T-helper 17 cell (primary cell): Measurements from ENCODE around the gene FSTL4. TPM values are rescaled to one million over a fixed set of nuclear protein-coding genes. Genes with fewer than 3 reads are reported as not detected.

Experiments used
- ATAC-seq: fragments of 150-1000 bp; cut with Tn5 transposase; 2 replicates; pipeline ENCODE4 v1.10.0; 2021; ENCODE audit warnings: mild to moderate bottlenecking, moderate library complexity
- DNase-seq, 3 donors: peaks; one replicate each; pipeline versions ENCODE4 v3.0.0 to v3.0.0-alpha.2; 2020 to 2021
- H3K9me3 ChIP-seq: one replicate; pipeline ENCODE4 v1.7.0; 2013; ENCODE audit warnings: low read length, mild to moderate bottlenecking; ENCODE audit not compliant: control insufficient read depth, poor library complexity, severe bottlenecking
- H3K27ac Mint-ChIP-seq: one replicate; pipeline ENCODE4 v1.8.0; 2022; ENCODE audit warnings: mild to moderate bottlenecking, moderate library complexity, mixed read lengths
- H3K27me3 Mint-ChIP-seq: one replicate; pipeline ENCODE4 v1.8.0; 2022; ENCODE audit warnings: mixed read lengths
- H3K36me3 Mint-ChIP-seq: one replicate; pipeline ENCODE4 v1.8.0; 2022; ENCODE audit warnings: low read depth, mixed read lengths
- H3K4me1 Mint-ChIP-seq: one replicate; pipeline ENCODE4 v1.8.0; 2022; ENCODE audit warnings: mild to moderate bottlenecking, mixed read lengths
- H3K4me3 Mint-ChIP-seq: one replicate; pipeline ENCODE4 v1.8.0; 2022; ENCODE audit warnings: mild to moderate bottlenecking, moderate library complexity, mixed read lengths
- total RNA-seq, 4 donors: library from RNA in 2 of 4; stranded (reverse) in 2 of 4; gene quantifications; one replicate each; pipeline ENCODE4 v1.2.3 and lab custom pipeline; 2022 to 2026

The FSTL4 gene
- total RNA-seq, 2 donors from 2014 or later = 0.26 TPM; not detected in 1

DNA sequence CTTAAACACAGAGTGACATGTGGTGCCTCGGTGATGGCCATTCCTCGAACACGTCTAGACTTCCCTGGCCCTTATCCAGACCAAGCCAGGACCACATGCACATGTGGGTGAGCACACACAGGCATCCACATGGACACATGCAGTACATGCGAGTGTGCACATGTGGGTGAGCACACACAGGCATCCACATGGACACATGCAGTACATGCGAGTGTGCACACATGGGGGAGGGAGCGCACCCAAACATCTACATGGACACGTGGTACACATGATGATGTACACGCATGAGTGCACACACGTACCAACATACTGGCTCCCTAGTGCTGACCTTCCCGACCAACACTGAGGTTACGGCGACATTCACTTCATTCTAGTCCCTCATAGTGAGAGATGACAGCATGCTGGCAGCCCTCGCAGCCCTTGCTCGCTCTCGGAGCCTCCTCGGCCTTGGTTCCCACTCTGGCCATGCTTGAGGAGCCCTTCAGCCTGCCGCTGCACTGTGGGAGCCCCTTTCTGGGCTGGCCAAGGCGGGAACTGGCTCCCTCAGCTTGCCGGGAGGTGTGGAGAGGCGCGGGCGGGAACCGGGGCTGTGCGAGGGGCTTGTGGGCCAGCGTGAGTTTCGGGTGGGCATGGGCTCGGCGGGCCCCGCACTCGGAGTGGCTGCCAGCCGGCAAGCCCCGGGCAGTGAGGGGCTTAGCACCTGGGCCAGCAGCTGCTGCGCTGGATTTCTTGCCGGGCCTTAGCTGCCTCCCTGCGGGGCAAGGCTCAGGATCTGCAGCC lies 373.7 kb downstream of the FSTL4 start:
- Mint-ChIP-seq H3K4me1 (peaks cover 9% of the 10 kb centered on the region), H3K27me3 (peaks cover 14% of the 10 kb centered on the region), H3K27ac (no peak overlapping the region), H3K36me3 (no peaks in the 10 kb centered on the region), H3K4me3 (no peak overlapping the region)
- no peaks in the 10 kb centered on the region for H3K9me3 ChIP-seq
- DNase-seq = no peak
- no peak for ATAC-seq

DNA sequence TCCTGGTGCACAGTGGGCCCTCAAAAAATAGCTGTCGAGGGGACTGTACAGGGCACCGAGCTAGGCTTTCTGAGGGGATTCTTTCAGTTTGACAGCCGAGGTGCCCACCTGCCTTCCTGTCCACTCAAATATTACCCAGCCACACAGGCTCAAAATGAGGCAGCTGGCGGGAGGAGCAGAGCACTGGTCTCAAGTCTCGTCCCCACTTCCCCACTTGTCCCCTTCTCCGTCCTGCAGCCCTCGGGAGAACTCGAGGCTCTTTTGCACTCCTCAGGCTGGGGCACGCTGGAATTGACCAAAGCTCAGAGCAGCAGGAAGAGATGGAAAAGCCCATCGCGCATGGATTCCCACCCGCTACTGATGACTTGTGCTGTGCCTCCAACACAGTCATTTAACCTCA lies 375.4 kb downstream of the FSTL4 start:
- ATAC-seq = no peak
- no peak overlapping the region for H3K4me3 Mint-ChIP-seq
- H3K36me3 Mint-ChIP-seq = no peaks in the 10 kb centered on the region
- DNase-seq = no peak
- H3K4me1 Mint-ChIP-seq = peaks cover 9% of the 10 kb centered on the region
- no peak overlapping the region for H3K27ac Mint-ChIP-seq
- H3K27me3 Mint-ChIP-seq = peaks cover 17% of the 10 kb centered on the region
- H3K9me3 ChIP-seq = no peaks in the 10 kb centered on the region

DNA sequence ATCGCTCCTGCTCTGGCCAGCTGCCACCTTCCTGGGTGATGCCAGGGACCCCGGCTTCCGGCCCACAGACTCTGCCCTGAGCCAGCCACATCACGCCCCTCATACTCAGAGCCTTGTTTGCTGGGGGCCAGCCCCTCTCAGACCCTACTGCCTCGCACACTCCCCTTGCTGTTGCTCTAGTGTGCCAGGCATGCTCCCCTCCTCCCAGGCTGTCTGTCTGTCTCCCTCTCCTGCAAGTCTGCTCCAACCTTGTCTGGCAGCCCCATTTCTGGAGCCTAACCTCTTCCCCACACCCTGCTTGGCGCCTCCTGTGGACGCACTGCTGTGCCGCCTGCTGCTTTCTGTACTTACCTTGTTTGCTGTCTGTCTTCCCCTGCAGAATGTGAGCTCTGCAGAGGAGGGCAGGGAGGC lies 375.8 kb downstream of the FSTL4 start:
- DNase-seq (no peak), ATAC-seq (no peak)
- no peak overlapping the region for H3K4me3 Mint-ChIP-seq
- H3K27ac Mint-ChIP-seq = no peak overlapping the region
- H3K4me1 Mint-ChIP-seq = peaks cover 11% of the 10 kb centered on the region
- H3K36me3 Mint-ChIP-seq = no peaks in the 10 kb centered on the region
- H3K9me3 ChIP-seq = no peaks in the 10 kb centered on the region
- H3K27me3 Mint-ChIP-seq = peaks cover 21% of the 10 kb centered on the region

DNA sequence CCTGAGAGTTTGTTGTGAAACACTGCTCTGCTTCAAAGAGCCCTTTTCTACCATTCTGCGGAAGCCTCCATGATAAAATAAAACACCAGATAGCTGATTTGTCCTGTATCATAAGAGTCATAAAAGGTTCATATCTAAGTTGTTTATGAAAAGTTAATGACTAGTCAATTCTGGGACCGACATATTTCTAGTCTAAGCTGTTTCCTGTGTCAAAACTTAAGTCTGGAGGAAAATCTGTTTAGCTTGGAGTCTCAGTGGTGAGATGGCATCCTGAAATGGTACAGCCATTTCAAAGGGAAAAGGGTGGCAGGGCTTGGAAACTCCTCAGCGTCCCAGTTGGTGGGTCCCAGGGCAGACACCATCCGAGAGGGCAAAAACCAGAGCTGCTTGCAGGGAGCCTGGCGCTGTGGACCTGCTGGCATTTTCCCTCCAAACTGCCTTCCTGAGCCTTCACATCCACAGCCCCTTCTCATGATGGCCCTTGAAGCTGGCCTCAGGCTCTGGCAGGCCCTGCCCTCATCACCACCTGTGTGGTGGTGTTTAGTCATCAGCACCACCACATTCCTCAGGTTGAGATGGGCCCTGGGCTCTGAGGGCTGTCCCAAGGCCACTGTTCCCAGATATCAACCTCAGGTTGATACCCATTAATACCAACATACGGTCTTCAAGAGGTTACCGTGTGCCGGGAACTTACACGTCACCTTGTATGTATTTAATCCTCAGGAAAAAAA lies 376.5 kb downstream of the FSTL4 start:
- H3K4me3 Mint-ChIP-seq = no peak overlapping the region
- peaks cover 11% of the 10 kb centered on the region for H3K4me1 Mint-ChIP-seq
- H3K27ac Mint-ChIP-seq = no peak overlapping the region
- peaks cover 2% of the 10 kb centered on the region for H3K36me3 Mint-ChIP-seq
- no peak for DNase-seq
- no peaks in the 10 kb centered on the region for H3K9me3 ChIP-seq
- ATAC-seq = no peak
- peaks cover 26% of the 10 kb centered on the region for H3K27me3 Mint-ChIP-seq

DNA sequence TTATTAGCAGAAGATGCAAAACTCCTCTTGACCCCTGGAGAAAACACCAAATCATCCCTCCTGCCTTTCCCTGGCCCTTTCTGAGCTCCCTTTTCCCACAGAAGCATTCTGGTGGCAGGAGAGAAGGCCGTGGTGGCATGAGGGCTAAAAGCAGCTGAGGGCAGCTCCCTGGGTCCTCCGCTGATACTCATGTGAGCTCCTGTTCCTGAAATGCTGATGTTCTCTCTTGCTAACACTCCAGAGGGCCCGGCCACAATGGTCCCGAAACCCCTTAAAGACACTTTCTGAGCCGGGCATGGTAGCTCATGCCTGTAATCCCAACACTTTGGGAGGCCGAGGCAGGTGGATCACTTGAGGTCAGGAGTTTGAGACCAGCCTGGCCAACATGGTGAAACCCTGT lies 377.4 kb downstream of the FSTL4 start:
- H3K4me1 Mint-ChIP-seq = peaks cover 12% of the 10 kb centered on the region
- H3K36me3 Mint-ChIP-seq = peaks cover 2% of the 10 kb centered on the region
- no peak for DNase-seq
- no peak overlapping the region for H3K27ac Mint-ChIP-seq
- ATAC-seq = no peak
- H3K27me3 Mint-ChIP-seq = peaks cover 26% of the 10 kb centered on the region
- no peaks in the 10 kb centered on the region for H3K9me3 ChIP-seq
- H3K4me3 Mint-ChIP-seq = no peak overlapping the region

DNA sequence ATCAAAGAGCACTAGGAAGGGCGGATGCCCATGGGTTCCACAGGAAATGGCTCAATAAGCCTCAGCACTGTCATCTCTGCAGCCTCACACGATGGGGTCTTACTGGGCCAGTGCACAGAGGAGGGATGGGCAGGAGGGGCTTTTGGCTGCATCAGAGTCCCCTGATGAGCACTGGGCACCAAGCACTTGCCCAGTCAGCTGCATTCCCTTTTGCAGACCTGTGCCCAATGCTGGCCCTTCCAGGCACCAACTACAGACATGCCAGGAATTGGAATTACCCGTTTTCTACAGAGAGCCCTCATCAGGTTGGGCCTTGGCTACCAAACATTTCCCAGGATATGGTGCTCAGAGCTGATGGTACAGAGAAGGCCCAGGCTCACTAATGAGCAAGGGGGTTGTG lies 378.1 kb downstream of the FSTL4 start:
- no peak for DNase-seq
- Mint-ChIP-seq H3K27ac (no peak overlapping the region), H3K36me3 (peaks cover 2% of the 10 kb centered on the region), H3K27me3 (peaks cover 26% of the 10 kb centered on the region), H3K4me3 (no peak overlapping the region), H3K4me1 (peaks cover 12% of the 10 kb centered on the region)
- H3K9me3 ChIP-seq = no peaks in the 10 kb centered on the region
- ATAC-seq = no peak

DNA sequence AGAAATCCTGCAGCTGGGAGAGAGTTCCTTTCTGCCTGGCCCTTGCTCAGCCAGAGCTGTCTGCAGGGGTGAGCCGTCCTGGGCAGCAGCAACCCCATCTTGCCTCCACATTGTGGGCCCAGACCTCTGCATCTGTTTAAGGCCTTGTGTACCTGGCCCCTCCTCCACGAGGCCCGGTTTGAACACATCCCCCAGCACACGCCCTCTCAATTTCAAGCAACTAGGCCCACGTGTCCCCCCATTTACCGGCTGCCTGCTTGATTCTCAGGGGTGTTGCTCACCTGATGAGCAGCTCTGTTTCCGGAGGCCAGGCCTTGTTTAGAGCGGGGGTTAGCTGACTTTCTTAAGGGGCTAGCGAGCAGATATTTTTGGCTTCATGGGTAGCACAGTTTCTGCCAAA lies 378.7 kb downstream of the FSTL4 start:
- Mint-ChIP-seq H3K4me1 (peaks cover 12% of the 10 kb centered on the region), H3K27ac (no peak overlapping the region), H3K36me3 (peaks cover 2% of the 10 kb centered on the region), H3K27me3 (peaks cover 26% of the 10 kb centered on the region), H3K4me3 (no peak overlapping the region)
- ATAC-seq (no peak), DNase-seq (no peak)
- no peaks in the 10 kb centered on the region for H3K9me3 ChIP-seq

DNA sequence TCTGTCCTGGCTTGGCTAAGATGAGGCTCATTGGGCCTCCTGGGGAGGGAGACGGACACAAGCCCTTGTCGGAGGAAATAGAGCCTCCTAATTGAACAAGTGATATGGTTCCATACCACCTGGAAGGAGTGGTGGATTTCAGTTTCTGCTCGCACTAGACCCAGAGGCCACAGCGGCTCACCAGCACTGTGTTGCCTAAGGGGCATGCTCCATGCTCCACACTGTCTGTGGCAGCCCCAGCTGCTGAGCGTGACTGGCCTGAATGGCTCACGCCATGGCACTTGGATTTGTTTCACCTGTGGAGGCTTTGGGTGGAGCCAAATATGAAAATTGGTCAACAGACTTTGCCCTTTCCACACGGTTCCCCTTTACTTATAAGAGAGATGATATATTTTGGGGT lies 379.4 kb downstream of the FSTL4 start:
- Mint-ChIP-seq H3K36me3 (peaks cover 2% of the 10 kb centered on the region), H3K27me3 (peaks cover 26% of the 10 kb centered on the region)

DNA sequence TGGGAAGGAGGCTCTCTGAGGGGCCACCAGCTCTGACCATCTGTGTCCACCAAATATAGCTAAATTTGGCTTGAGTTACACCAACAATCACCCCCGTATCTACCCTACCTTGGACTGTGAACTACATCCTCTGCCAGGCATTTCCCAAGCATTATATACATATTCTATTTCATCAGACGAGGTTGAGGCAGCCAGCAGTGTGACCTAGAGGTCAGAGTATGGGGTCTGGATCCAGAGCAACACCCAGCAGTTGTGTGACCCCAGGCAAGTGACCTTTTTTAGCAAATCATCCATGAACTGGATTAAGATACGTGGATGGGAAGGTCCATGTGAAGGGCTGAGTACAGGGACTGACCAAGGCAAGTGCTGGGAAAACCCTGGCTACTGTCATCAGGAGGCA lies 379.9 kb downstream of the FSTL4 start:
- DNase-seq (no peak), ATAC-seq (no peak)
- H3K27ac Mint-ChIP-seq = no peak overlapping the region
- H3K27me3 Mint-ChIP-seq = peaks cover 28% of the 10 kb centered on the region
- peaks cover 9% of the 10 kb centered on the region for H3K4me1 Mint-ChIP-seq
- peaks cover 2% of the 10 kb centered on the region for H3K36me3 Mint-ChIP-seq
- no peaks in the 10 kb centered on the region for H3K9me3 ChIP-seq
- H3K4me3 Mint-ChIP-seq = no peak overlapping the region

More for the DNA sequence above, 379.4 kb downstream of the FSTL4 start:
- Mint-ChIP-seq H3K27ac (no peak overlapping the region), H3K4me3 (no peak overlapping the region), H3K4me1 (peaks cover 12% of the 10 kb centered on the region)
- no peak for DNase-seq
- no peaks in the 10 kb centered on the region for H3K9me3 ChIP-seq
- no peak for ATAC-seq

DNA sequence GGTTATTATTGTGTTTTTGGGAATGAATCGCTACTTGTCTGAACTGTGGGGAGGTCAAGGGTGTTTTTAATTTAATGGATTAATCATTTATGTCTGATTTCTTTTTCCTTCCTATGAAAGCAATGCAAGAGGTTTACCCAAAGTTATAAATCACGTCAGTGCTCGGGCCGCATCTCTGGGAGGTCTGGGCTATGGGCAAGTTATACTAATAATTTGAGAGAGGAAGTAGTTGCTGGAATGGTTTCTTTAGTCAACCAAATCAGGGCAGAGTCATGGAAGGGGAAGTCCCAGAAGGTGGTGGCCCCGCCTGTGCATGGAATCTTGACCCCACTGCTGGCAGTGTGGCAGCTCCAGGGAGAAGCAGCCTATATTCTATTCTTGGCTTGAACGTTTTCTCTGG lies 380.3 kb downstream of the FSTL4 start:
- Mint-ChIP-seq H3K36me3 (peaks cover 2% of the 10 kb centered on the region), H3K4me1 (peaks cover 9% of the 10 kb centered on the region), H3K27ac (no peak overlapping the region), H3K4me3 (no peak overlapping the region), H3K27me3 (peaks cover 29% of the 10 kb centered on the region)
- ATAC-seq (no peak), DNase-seq (no peak)
- H3K9me3 ChIP-seq = no peaks in the 10 kb centered on the region

DNA sequence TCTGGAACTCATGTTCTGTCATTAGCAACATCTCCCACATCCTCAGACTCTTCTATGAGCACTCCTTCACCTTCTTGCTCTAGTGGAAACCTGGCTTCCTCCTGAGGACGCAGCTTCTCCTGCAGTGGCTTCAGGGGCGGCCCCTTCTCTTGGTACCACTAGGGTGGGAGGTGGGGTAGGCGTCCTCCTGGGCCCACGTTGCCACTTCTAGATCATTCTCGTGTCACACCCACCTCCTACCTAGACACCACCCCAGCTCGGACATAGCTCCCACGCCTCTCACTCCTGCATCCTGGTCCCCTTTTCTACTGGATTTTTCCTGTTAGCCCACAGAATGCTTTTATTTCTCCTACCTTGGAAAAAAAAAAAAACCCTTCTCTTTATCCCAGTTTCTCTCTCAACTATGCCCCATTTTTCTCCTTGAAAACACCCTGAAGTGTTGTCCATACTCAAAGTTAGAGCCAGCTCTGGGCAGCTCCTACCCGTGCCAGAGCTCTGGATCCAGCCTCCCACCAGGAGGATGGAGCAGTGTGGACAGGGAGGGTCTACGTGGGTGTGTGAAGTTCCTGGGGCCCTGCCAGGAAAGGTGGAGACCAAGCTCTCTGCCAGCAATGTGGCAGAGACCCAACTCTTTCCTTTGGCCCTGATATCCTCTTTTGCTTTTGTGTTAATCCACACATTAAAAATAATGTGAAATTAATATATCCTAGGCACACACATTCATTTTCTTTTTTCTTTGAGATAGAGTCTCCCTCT lies 381.3 kb downstream of the FSTL4 start:
- H3K4me1 Mint-ChIP-seq = peaks cover 9% of the 10 kb centered on the region
- peaks cover 2% of the 10 kb centered on the region for H3K36me3 Mint-ChIP-seq
- peaks cover 28% of the 10 kb centered on the region for H3K27me3 Mint-ChIP-seq
- no peaks in the 10 kb centered on the region for H3K9me3 ChIP-seq
- no peak for DNase-seq
- ATAC-seq = no peak
- no peak overlapping the region for H3K27ac Mint-ChIP-seq
- no peak overlapping the region for H3K4me3 Mint-ChIP-seq

DNA sequence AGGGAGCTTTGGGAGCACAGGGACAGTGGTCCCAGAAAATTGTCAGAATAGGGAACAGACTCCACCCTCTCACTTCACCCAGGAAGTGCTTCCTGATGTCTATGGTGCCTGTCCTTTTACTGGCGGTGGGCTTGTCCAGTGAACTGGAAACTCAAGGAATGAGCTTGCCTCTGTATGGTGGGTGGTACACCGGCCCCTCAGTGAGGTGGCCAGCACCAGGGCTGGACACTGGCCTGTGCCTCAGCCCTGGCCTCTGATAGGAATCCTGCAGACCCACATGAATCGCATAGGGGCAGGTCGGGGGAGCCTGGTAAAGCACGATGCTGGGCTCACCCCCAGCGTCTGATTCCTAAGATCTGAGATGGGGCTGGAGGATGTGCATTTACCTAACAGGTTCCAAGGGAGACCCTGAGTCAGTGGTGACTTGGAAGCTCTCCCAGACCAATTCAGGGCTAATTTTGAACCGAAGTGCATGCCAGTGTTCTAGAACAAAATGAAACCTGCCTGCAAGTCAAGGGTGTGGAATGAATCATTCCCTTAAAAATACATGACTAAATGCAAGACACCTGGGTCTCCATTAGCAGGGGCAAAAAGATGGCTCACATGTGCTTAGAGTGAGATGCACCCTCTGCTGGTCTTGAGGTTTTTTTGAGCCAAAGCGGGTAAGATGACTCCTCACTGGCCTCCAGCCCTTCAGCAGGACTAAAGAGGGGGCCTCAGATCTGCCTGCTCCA lies 382.2 kb downstream of the FSTL4 start:
- DNase-seq (no peak), ATAC-seq (no peak)
- Mint-ChIP-seq H3K36me3 (peaks cover 2% of the 10 kb centered on the region), H3K4me3 (no peak overlapping the region), H3K4me1 (peaks cover 9% of the 10 kb centered on the region), H3K27me3 (peaks cover 27% of the 10 kb centered on the region), H3K27ac (no peak overlapping the region)
- H3K9me3 ChIP-seq = no peaks in the 10 kb centered on the region

DNA sequence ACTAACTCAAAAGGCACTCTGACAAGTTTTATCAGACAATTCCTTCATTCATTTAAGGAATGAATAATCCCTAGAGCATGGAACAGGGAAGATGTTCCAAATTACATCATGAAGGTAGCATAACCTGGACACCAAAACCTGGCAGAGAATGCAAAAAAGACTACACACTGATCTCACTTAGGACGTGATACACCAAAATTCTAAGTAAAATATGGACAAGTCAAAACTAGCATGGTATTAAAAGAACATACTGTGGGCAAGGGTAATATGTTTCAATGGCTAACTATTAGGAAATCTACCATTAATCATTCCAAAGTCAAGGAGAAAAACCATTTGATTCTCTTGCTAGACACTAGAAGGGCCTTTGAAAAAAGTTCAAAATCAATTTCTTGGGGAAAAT lies 384.0 kb downstream of the FSTL4 start:
- no peak overlapping the region for H3K27ac Mint-ChIP-seq
- DNase-seq = no peak
- no peak for ATAC-seq
- peaks cover 28% of the 10 kb centered on the region for H3K27me3 Mint-ChIP-seq
- H3K4me3 Mint-ChIP-seq = no peak overlapping the region
- H3K4me1 Mint-ChIP-seq = peaks cover 6% of the 10 kb centered on the region
- H3K36me3 Mint-ChIP-seq = peaks cover 2% of the 10 kb centered on the region
- H3K9me3 ChIP-seq = no peaks in the 10 kb centered on the region
